Right cardiac atrium (tissue), 5 donors: ENCODE results near the gene NR2C2AP. TPM values are rescaled to one million over a fixed set of nuclear protein-coding genes. Genes with fewer than 3 reads are reported as not detected.

ENCODE experiments used
- ATAC-seq, 2 donors: fragments of 200-7000 bp; cut with Tn5 transposase; one replicate each; pipeline versions ENCODE4 v1.8.0 to v1.9.1; 2020; ENCODE audit warnings: moderate library complexity in 2 of 2, mild to moderate bottlenecking in 1 of 2
- DNase-seq, 3 donors: peaks; one replicate each; pipeline ENCODE4 v3.0.0-alpha.2; 2020
- H3K27ac ChIP-seq: one replicate; pipeline ENCODE4 v1.5.1; 2013; ENCODE audit warnings: mild to moderate bottlenecking, low read length, control low read depth, moderate library complexity
- H3K27me3 ChIP-seq: one replicate; pipeline ENCODE4 v1.6.1; 2013; ENCODE audit not compliant: control insufficient read depth, insufficient read depth
- H3K4me1 ChIP-seq: one replicate; pipeline ENCODE4 v1.6.1; 2013; ENCODE audit warnings: low read length; ENCODE audit not compliant: control insufficient read depth, insufficient read depth
- H3K4me3 ChIP-seq: one replicate; pipeline ENCODE4 v1.5.1; 2013; ENCODE audit warnings: low read length, control low read depth
- H3K9me3 ChIP-seq: one replicate; pipeline ENCODE4 v1.6.1; 2013; ENCODE audit warnings: low read length; ENCODE audit not compliant: control insufficient read depth
- WGBS: extraction: QIAGEN DNeasy Blood & Tissue Kit; methylation state at CpG from one replicate; pipeline ENCODE4 v1.1.7; 2013; 5-methylcytosine and 5-hydroxymethylcytosine counted together
- intact Hi-C, 4 donors: fragments of 100-400 bp; cut with DNase I; formaldehyde crosslinking; loops; one replicate each; pipeline versions ENCODE4 v1.11.0 to v1.14.0; 2022 to 2023
- polyA plus RNA-seq: library from polyadenylated mRNA; stranded (reverse); fragments of 200-250 nt; gene quantifications from one replicate; pipeline ENCODE4 v1.2.3, GENCODE V29; 2013
- total RNA-seq, 4 donors: library from RNA; stranded (reverse); fragmentation: NEBNext Ultra II Directional; extraction: Animal tissue kit (Norgen Biotek cat#: 25700); gene quantifications; one replicate each; pipeline ENCODE4 v1.2.1, GENCODE V29; 2021
- donor health status: healthy with polysubstance abuse.
- donor health status: DM: no; HTN: yes; CAD: no.
- donor health status: DM: no; HTN: no; CAD: no.
- donor health status: DM: no; HTN: yes; CAD: no; lungs with severe emphysema.
- donor health status: DM: yes; HTN: yes; CAD: no.

Gene NR2C2AP
- total and polyA plus RNA-seq, 5 donors = 6.4 to 10.0 (median 6.9) TPM

- ATAC-seq (no peak), DNase-seq (no peak)
- intact Hi-C loops = no loop called here
- Histone ChIP-seq H3K4me3 (peak overlapping the region; percentile 68), H3K4me1 (peaks cover 4% of the 10 kb centered on the region), H3K27ac (peak overlapping the region; percentile 65), H3K27me3 (no peaks in the 10 kb centered on the region), H3K9me3 (no peaks in the 10 kb centered on the region)
- 18% methylated on average over 11 of the region's 11 CpGs for whole genome bisulfite sequencing
Measured at GRCh38 chr19:19202707-19203011, 555 bp downstream of the NR2C2AP start.

GRCh38 chr19:19201697-19202630 is 1.2 kb downstream of the NR2C2AP start:
- no peak overlapping the region for H3K27ac ChIP-seq
- ATAC-seq (no peak), DNase-seq (peak in 1 of 3 donors; percentile 39)
- no peaks in the 10 kb centered on the region for H3K9me3 ChIP-seq
- 79% methylated on average over 19 of the region's 19 CpGs for WGBS
- H3K4me1 ChIP-seq = peaks cover 4% of the 10 kb centered on the region
- no peaks in the 10 kb centered on the region for H3K27me3 ChIP-seq
- intact Hi-C loops = no loop called here
- no peak overlapping the region for H3K4me3 ChIP-seq

- H3K27me3 ChIP-seq = no peaks in the 10 kb centered on the region
- peak overlapping the region; percentile 46 for H3K27ac ChIP-seq
- intact Hi-C loops = loop anchor here in 1 of 4 donors (10.0 kb wide), 1 partner anchor 131 kb away; the partner anchor contains the start of genes MAU2 and SUGP1
- H3K4me3 ChIP-seq = no peak overlapping the region
- no peaks in the 10 kb centered on the region for H3K9me3 ChIP-seq
- peaks cover 6% of the 10 kb centered on the region for H3K4me1 ChIP-seq
- DNase-seq (no peak), ATAC-seq (no peak)
- 63% methylated on average over 5 of the region's 5 CpGs for WGBS
Measured at GRCh38 chr19:19193926-19194325, 9.3 kb downstream of the NR2C2AP start.

- H3K27me3 ChIP-seq = no peaks in the 10 kb centered on the region
- H3K4me3 ChIP-seq = peak overlapping the region; percentile 91
- DNase-seq (no peak), ATAC-seq (peak in 1 of 2 donors; percentile 4)
- peak overlapping the region; percentile 71 for H3K27ac ChIP-seq
- WGBS = 1% methylated on average over 22 of the region's 22 CpGs
- H3K4me1 ChIP-seq = peaks cover 6% of the 10 kb centered on the region
- no peaks in the 10 kb centered on the region for H3K9me3 ChIP-seq
- intact Hi-C loops = loop anchor here in 1 of 4 donors (10.0 kb wide), 1 partner anchor 132 kb away; the partner anchor contains the start of genes MAU2 and SUGP1
Measured at GRCh38 chr19:19192910-19193423, 10.2 kb downstream of the NR2C2AP start.

- Histone ChIP-seq H3K27ac (peak within 1 kb of the TSS; percentile 100), H3K9me3 (no peaks in the 10 kb centered on the region), H3K4me3 (peak within 1 kb of the TSS; percentile 91), H3K27me3 (no peaks in the 10 kb centered on the region), H3K4me1 (peaks cover 6% of the 10 kb centered on the region)
- ATAC-seq (peak; percentile 97 to 98), DNase-seq (peak; percentile 99)
- WGBS = under 1% methylated on average over 53 of the region's 53 CpGs
- intact Hi-C loops = loop anchor here in 1 of 4 donors (10.0 kb wide), 1 partner anchor 133 kb away; the partner anchor contains the start of genes MAU2 and SUGP1
Measured at GRCh38 chr19:19192078-19192882, 10.9 kb downstream of the NR2C2AP start, which contains the start of the genes BORCS8 and RFXANK. TSS of gene BORCS8 (minus strand) at chr19:19192152. CDS start at chr19:19192117, 35 bp downstream. TSS of gene RFXANK (plus strand) at chr19:19192258. CDS start at chr19:19193947, 1,689 bp downstream.

- intact Hi-C loops = loop anchor here in 1 of 4 donors (10.0 kb wide), 1 partner anchor 133 kb away; the partner anchor contains the start of genes MAU2 and SUGP1
- H3K4me1 ChIP-seq = peaks cover 6% of the 10 kb centered on the region
Measured at GRCh38 chr19:19191768-19192077, 11.5 kb downstream of the NR2C2AP start.

GRCh38 chr19:19186742-19187141 is 16.5 kb downstream of the NR2C2AP start:
- intact Hi-C loops = no loop called here
- Histone ChIP-seq H3K27me3 (no peaks in the 10 kb centered on the region), H3K4me3 (no peak overlapping the region), H3K27ac (no peak overlapping the region), H3K9me3 (no peaks in the 10 kb centered on the region), H3K4me1 (peaks cover 3% of the 10 kb centered on the region)
- 92% methylated on average over 14 of the region's 14 CpGs for WGBS
- no peak for ATAC-seq
- DNase-seq = no peak

More at GRCh38 chr19:19191768-19192077, 11.5 kb downstream of the NR2C2AP start:
- no peak for DNase-seq
- no peaks in the 10 kb centered on the region for H3K9me3 ChIP-seq
- H3K27me3 ChIP-seq = no peaks in the 10 kb centered on the region
- H3K27ac ChIP-seq = peak overlapping the region; percentile 100
- H3K4me3 ChIP-seq = peak overlapping the region; percentile 84
- 0% methylated on average over 17 of the region's 17 CpGs for WGBS
- no peak for ATAC-seq

GRCh38 chr19:19185853-19186740 is 17.1 kb downstream of the NR2C2AP start:
- WGBS = 62% methylated on average over 9 of the region's 9 CpGs
- no peaks in the 10 kb centered on the region for H3K27me3 ChIP-seq
- intact Hi-C loops = no loop called here
- peak; percentile 57 to 59 for ATAC-seq
- H3K4me3 ChIP-seq = no peak overlapping the region
- peaks cover 2% of the 10 kb centered on the region for H3K4me1 ChIP-seq
- H3K27ac ChIP-seq = no peak overlapping the region
- no peaks in the 10 kb centered on the region for H3K9me3 ChIP-seq
- DNase-seq = no peak

GRCh38 chr19:19181488-19181998 is 21.7 kb downstream of the NR2C2AP start:
- WGBS = 90% methylated on average over 9 of the region's 9 CpGs
- H3K9me3 ChIP-seq = no peaks in the 10 kb centered on the region
- ATAC-seq (no peak), DNase-seq (no peak)
- no peak overlapping the region for H3K27ac ChIP-seq
- no peaks in the 10 kb centered on the region for H3K4me1 ChIP-seq
- no peak overlapping the region for H3K4me3 ChIP-seq
- H3K27me3 ChIP-seq = no peaks in the 10 kb centered on the region
- intact Hi-C loops = no loop called here
